OCI-LY1 (cell line): ENCODE measurements around the gene MFSD2B.

Experiments used
- EZH2 ChIP-seq: fragments of 200-600 bp; sonication (generic), shearing (Covaris generic); IDR thresholded peaks from 2 replicates; pipeline ENCODE4 v1.8.0; 2017; ENCODE audit warnings: borderline replicate concordance, mixed run types, mild to moderate bottlenecking, antibody characterized with exemption, low read length, moderate library complexity, mixed read lengths
- TF ChIP-seq, protein P1 (sequence below): fragments of 200-600 bp; sonication (generic), shearing (Covaris generic); IDR thresholded peaks from 2 replicates; pipeline ENCODE4 v1.5.1; 2017; ENCODE audit warnings: mild to moderate bottlenecking, antibody characterized with exemption, low read length, moderate library complexity, mixed read lengths

GRCh38 chr2:24016376-24016761 lies 6.5 kb downstream of the MFSD2B start:
- TF ChIP-seq, protein P1, sequence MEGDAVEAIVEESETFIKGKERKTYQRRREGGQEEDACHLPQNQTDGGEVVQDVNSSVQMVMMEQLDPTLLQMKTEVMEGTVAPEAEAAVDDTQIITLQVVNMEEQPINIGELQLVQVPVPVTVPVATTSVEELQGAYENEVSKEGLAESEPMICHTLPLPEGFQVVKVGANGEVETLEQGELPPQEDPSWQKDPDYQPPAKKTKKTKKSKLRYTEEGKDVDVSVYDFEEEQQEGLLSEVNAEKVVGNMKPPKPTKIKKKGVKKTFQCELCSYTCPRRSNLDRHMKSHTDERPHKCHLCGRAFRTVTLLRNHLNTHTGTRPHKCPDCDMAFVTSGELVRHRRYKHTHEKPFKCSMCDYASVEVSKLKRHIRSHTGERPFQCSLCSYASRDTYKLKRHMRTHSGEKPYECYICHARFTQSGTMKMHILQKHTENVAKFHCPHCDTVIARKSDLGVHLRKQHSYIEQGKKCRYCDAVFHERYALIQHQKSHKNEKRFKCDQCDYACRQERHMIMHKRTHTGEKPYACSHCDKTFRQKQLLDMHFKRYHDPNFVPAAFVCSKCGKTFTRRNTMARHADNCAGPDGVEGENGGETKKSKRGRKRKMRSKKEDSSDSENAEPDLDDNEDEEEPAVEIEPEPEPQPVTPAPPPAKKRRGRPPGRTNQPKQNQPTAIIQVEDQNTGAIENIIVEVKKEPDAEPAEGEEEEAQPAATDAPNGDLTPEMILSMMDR, result no peak
- TF ChIP-seq EZH2, result no peak
